Measurements from ENCODE around the gene RAB40B.

RAB40B gene

GRCh38 chr17:82713071-82713723 lies 14.7 kb upstream of the RAB40B start:
- DNase-seq: no peak

GRCh38 chr17:82710499-82711232 lies 12.2 kb upstream of the RAB40B start:
- no peak for DNase-seq

- no peak for DNase-seq
Observed at GRCh38 chr17:82709676-82710498, 11.4 kb upstream of the RAB40B start.

GRCh38 chr17:82709024-82709675 lies 10.7 kb upstream of the RAB40B start:
- no peak for DNase-seq

GRCh38 chr17:82705756-82706155 lies 7.3 kb upstream of the RAB40B start:
- no peak for DNase-seq

GRCh38 chr17:82704886-82705285 lies 6.4 kb upstream of the RAB40B start:
- DNase-seq: no peak

- DNase-seq: no peak
Observed at GRCh38 chr17:82703935-82704865, 5.7 kb upstream of the RAB40B start.

GRCh38 chr17:82703036-82703745 lies 4.7 kb upstream of the RAB40B start:
- DNase-seq: no peak

- DNase-seq: no peak
Observed at GRCh38 chr17:82702231-82702927, 3.9 kb upstream of the RAB40B start.

- no peak for DNase-seq
Observed at GRCh38 chr17:82699551-82699950, 1.1 kb upstream of the RAB40B start.

GRCh38 chr17:82698974-82699442 lies 510 bp upstream of the RAB40B start:
- DNase-seq: no peak

- DNase-seq: no peak
Observed at GRCh38 chr17:82697808-82698064, 762 bp downstream of the RAB40B start.

GRCh38 chr17:82696916-82697807 lies 1.3 kb downstream of the RAB40B start:
- DNase-seq: no peak

- DNase-seq: no peak
Observed at GRCh38 chr17:82696259-82696658, 2.2 kb downstream of the RAB40B start.

- DNase-seq: no peak
Observed at GRCh38 chr17:82694647-82695046, 3.9 kb downstream of the RAB40B start.

- DNase-seq: no peak
Observed at GRCh38 chr17:82693168-82693867, 5.2 kb downstream of the RAB40B start.

- DNase-seq: no peak
Observed at GRCh38 chr17:82692268-82692667, 6.2 kb downstream of the RAB40B start.

- no peak for DNase-seq
Observed at GRCh38 chr17:82691714-82692113, 6.8 kb downstream of the RAB40B start.
